ENCODE results near the gene BBS9. TPM values are rescaled to one million over a fixed set of nuclear protein-coding genes. Genes with fewer than 3 reads are reported as not detected.

The BBS9 gene
- total RNA-seq, 1 experiment from 2014 or later, result 5.7 TPM

GRCh38 chr7:33554046-33554445 lies 424.7 kb downstream of the BBS9 start:
- no peaks in the 10 kb centered on the region for H3K9me3 ChIP-seq (ENCODE audit: low read length)
- no peaks in the 10 kb centered on the region for H4K20me1 ChIP-seq (ENCODE audit: low read length)
- no peak for TF ChIP-seq CTCF (conservative IDR thresholded peaks at IDR 0.05; ENCODE audit: low read depth, low read length)
- no peak for TF ChIP-seq EZH2phosphoT487 (IDR thresholded peaks at IDR 0.05; ENCODE audit: borderline replicate concordance, low read length)
- no peak for TF ChIP-seq EZH2 (IDR thresholded peaks at IDR 0.05; ENCODE audit: low read length, unreplicated experiment)
- CTCF ChIA-PET, result no interaction called here
- H3K27me3 ChIP-seq (ENCODE audit: low read length), result no peaks in the 10 kb centered on the region
- H3K36me3 ChIP-seq (ENCODE audit: low read depth, low read length), result no peaks in the 10 kb centered on the region
- DNase-seq (no peak), ATAC-seq (no peak)
- no peaks in the 10 kb centered on the region for H3K9me2 ChIP-seq (replicated peaks; ENCODE audit: low read length)
- no peaks in the 10 kb centered on the region for H3F3A ChIP-seq (ENCODE audit: low read length, unreplicated experiment)
- no TSS peak for BruUV-seq (replicated peaks)
- intact Hi-C loops (cut with micrococcal nuclease), result no loop called here
- H2AFZ ChIP-seq (ENCODE audit: low read length), result no peak overlapping the region
- H3K9ac ChIP-seq (ENCODE audit: low read length), result no peak overlapping the region
- POLR2A ChIA-PET (ENCODE audit: unreplicated experiment), result no interaction called here
- no peaks in the 10 kb centered on the region for H3K79me2 ChIP-seq (ENCODE audit: low read length)
- no peak overlapping the region for H3K27ac ChIP-seq (ENCODE audit: low read length)
- no peak overlapping the region for H3K4me2 ChIP-seq (ENCODE audit: low read length)
- no peaks in the 10 kb centered on the region for H3K4me1 ChIP-seq (ENCODE audit: insufficient read depth, low read length)
- H3K4me3 ChIP-seq (ENCODE audit: low read length), result no peak overlapping the region

- Histone ChIP-seq H3K4me3 (ENCODE audit: low read length) (no peak overlapping the region), H2AFZ (ENCODE audit: low read length) (no peak overlapping the region), H3K9me3 (ENCODE audit: low read length) (no peaks in the 10 kb centered on the region), H3K4me2 (ENCODE audit: low read length) (no peak overlapping the region), H3K79me2 (ENCODE audit: low read length) (no peaks in the 10 kb centered on the region), H3K27me3 (ENCODE audit: low read length) (no peaks in the 10 kb centered on the region), H3K4me1 (ENCODE audit: insufficient read depth, low read length) (no peaks in the 10 kb centered on the region), H3F3A (ENCODE audit: low read length, unreplicated experiment) (no peaks in the 10 kb centered on the region), H3K36me3 (ENCODE audit: low read depth, low read length) (no peaks in the 10 kb centered on the region), H3K27ac (ENCODE audit: low read length) (no peak overlapping the region), H3K9ac (ENCODE audit: low read length) (no peak overlapping the region), H3K9me2 (replicated peaks; ENCODE audit: low read length) (no peaks in the 10 kb centered on the region), H4K20me1 (ENCODE audit: low read length) (no peaks in the 10 kb centered on the region)
- TF ChIP-seq CTCF (conservative IDR thresholded peaks at IDR 0.05; ENCODE audit: low read depth, low read length), result no peak
- TF ChIP-seq EZH2 (IDR thresholded peaks at IDR 0.05; ENCODE audit: low read length, unreplicated experiment), result no peak
- no peak for TF ChIP-seq EZH2phosphoT487 (IDR thresholded peaks at IDR 0.05; ENCODE audit: borderline replicate concordance, low read length)
- no TSS peak for BruUV-seq (replicated peaks)
- POLR2A ChIA-PET (ENCODE audit: unreplicated experiment), result no interaction called here
- DNase-seq, result no peak
- CTCF ChIA-PET, result no interaction called here
- intact Hi-C loops (cut with micrococcal nuclease), result no loop called here
- no peak for ATAC-seq
Observed at GRCh38 chr7:33554576-33554975, 425.2 kb downstream of the BBS9 start.

- Histone ChIP-seq H3K4me2 (ENCODE audit: low read length) (no peak overlapping the region), H3K27me3 (ENCODE audit: low read length) (no peaks in the 10 kb centered on the region), H3K4me3 (ENCODE audit: low read length) (no peak overlapping the region), H3K36me3 (ENCODE audit: low read depth, low read length) (no peaks in the 10 kb centered on the region), H3F3A (ENCODE audit: low read length, unreplicated experiment) (no peaks in the 10 kb centered on the region), H3K9me3 (ENCODE audit: low read length) (no peaks in the 10 kb centered on the region), H3K4me1 (ENCODE audit: insufficient read depth, low read length) (no peaks in the 10 kb centered on the region), H2AFZ (ENCODE audit: low read length) (no peak overlapping the region), H4K20me1 (ENCODE audit: low read length) (no peaks in the 10 kb centered on the region), H3K9ac (ENCODE audit: low read length) (no peak overlapping the region), H3K9me2 (replicated peaks; ENCODE audit: low read length) (no peaks in the 10 kb centered on the region), H3K79me2 (ENCODE audit: low read length) (no peaks in the 10 kb centered on the region), H3K27ac (ENCODE audit: low read length) (no peak overlapping the region)
- intact Hi-C loops (cut with micrococcal nuclease), result no loop called here
- POLR2A ChIA-PET (ENCODE audit: unreplicated experiment), result interaction anchor here (0.6 kb wide), 1 partner anchor 34 kb away, joined by 7 read pairs; no protein-coding TSS in a partner anchor
- ATAC-seq, result peak; percentile 31; the same call in 1 of the 2 replicates
- DNase-seq, result no peak
- CTCF ChIA-PET, result no interaction called here
- BruUV-seq (replicated peaks), result no TSS peak
- TF ChIP-seq CTCF (conservative IDR thresholded peaks at IDR 0.05; ENCODE audit: low read depth, low read length) (no peak), EZH2phosphoT487 (IDR thresholded peaks at IDR 0.05; ENCODE audit: borderline replicate concordance, low read length) (no peak), EZH2 (IDR thresholded peaks at IDR 0.05; ENCODE audit: low read length, unreplicated experiment) (no peak)
Observed at GRCh38 chr7:33556472-33556871, 427.1 kb downstream of the BBS9 start.
